Transverse colon (tissue), 4 donors: Measurements from ENCODE around the gene SNX11. TPM values are rescaled to one million over a fixed set of nuclear protein-coding genes. Genes with fewer than 3 reads are reported as not detected.

ENCODE experiments used
- DNase-seq: peaks from one replicate; pipeline ENCODE4 v3.0.0-alpha.2; 2019
- H3K27ac ChIP-seq, 4 donors: fragments of 200-600 bp; sonication (generic); 2 replicates each; pipeline ENCODE4 v1.5.1; 2016 to 2018; ENCODE audit warnings: inconsistent platforms in 4 of 4
- H3K27me3 ChIP-seq: fragments of 200-600 bp; sonication (generic); 2 replicates; pipeline ENCODE4 v1.5.1; 2017; ENCODE audit warnings: inconsistent platforms
- H3K36me3 ChIP-seq, 4 donors: fragments of 200-600 bp; sonication (generic); 2 replicates each; pipeline ENCODE4 v1.5.1; 2017 to 2019; ENCODE audit warnings: inconsistent platforms in 4 of 4
- H3K4me1 ChIP-seq, 4 donors: fragments of 200-600 bp; sonication (generic); 2 replicates each; pipeline ENCODE4 v1.5.1; 2017 to 2020; ENCODE audit warnings: inconsistent platforms in 4 of 4
- H3K4me3 ChIP-seq, 4 donors: fragments of 200-600 bp; sonication (generic); 1 replicate in 1 of 4; 2 replicates in 3 of 4; pipeline versions ENCODE4 v1.5.1 to v1.6.1; 2017 to 2019; ENCODE audit warnings: inconsistent platforms in 4 of 4
- H3K9me3 ChIP-seq, 2 donors: fragments of 200-600 bp; sonication (generic); 2 replicates each; pipeline ENCODE4 v1.5.1; 2017 to 2019; ENCODE audit warnings: inconsistent platforms in 2 of 2
- EP300 ChIP-seq: sonication (generic); formaldehyde crosslinking; IDR thresholded peaks from one replicate; pipeline ENCODE4 v1.6.1; 2017; ENCODE audit warnings: antibody characterized with exemption, low read depth
- POLR2A ChIP-seq: fragments of 450-650 bp; IDR thresholded peaks from one replicate; pipeline ENCODE4 v1.6.1; 2016; ENCODE audit warnings: antibody characterized with exemption, mild to moderate bottlenecking, moderate library complexity
- POLR2AphosphoS5 ChIP-seq, 3 donors: sonication (generic); formaldehyde crosslinking; IDR thresholded peaks; one replicate each; pipeline ENCODE4 v1.6.1; 2016; ENCODE audit warnings: antibody characterized with exemption in 3 of 3
- WGBS, 2 donors: methylation state at CpG; one replicate each; pipeline ENCODE4 v1.1.5; 2018; ENCODE audit warnings: low coverage in 1 of 2; 5-methylcytosine and 5-hydroxymethylcytosine counted together
- in situ Hi-C, 4 donors: fragments of 200-750 bp; cut with MboI; loops; one replicate each; pipeline versions ENCODE4 v1.15.0 to v1.15.1; 2017; ENCODE audit warnings: low sequenced_read_pairs in 3 of 4, low pct_ligation_motif_present in 1 of 4, low pct_unique_long_range_greater_than_20kb in 1 of 4
- intact Hi-C: fragments of 100-400 bp; cut with DNase I; formaldehyde crosslinking; loops from one replicate; pipeline ENCODE4 v1.15.1; 2023; ENCODE audit warnings: low total_unique reads
- total RNA-seq, 4 donors: library from RNA; depleted of rRNA; stranded (reverse); fragments of >200 nt; gene quantifications; one replicate each; pipeline ENCODE4 v1.1.0, GENCODE V29; 2016
- TF ChIP-seq, protein P1 (sequence below), 5 experiments: fragments of 200-600 bp in 3 of 5; fragments of 450-650 bp in 2 of 5; sonication (generic) in 3 of 5; IDR thresholded peaks; 1 replicate in 2 of 5; 2 replicates in 3 of 5; pipeline ENCODE4 v1.5.1; 2016 to 2017; ENCODE audit warnings: antibody characterized with exemption in 5 of 5, inconsistent platforms in 3 of 5, mild to moderate bottlenecking in 2 of 5, moderate library complexity in 1 of 5

Gene SNX11
- total RNA-seq, 4 donors from 2014 or later, result 2.0 to 24.3 (median 14.1) TPM

DNA sequence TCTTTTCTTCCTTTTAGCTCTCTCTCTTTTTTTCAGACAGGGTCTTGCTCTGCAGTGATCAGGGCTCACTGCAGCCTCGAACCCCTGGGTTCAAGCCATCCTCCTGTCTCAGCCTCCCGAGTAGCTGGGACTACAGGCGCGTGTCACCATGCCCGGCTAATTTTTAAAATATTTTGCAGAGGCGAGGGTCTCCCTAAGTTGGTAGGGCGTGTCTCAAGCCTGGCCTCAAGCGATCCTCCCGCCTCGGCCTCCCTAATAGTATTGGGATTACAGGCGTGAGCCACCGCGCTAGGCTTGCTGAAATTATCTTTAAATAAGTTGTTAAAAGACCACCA is 797 bp upstream of the SNX11 start:
- intact Hi-C loops, result no loop called here
- TF ChIP-seq, protein P1, sequence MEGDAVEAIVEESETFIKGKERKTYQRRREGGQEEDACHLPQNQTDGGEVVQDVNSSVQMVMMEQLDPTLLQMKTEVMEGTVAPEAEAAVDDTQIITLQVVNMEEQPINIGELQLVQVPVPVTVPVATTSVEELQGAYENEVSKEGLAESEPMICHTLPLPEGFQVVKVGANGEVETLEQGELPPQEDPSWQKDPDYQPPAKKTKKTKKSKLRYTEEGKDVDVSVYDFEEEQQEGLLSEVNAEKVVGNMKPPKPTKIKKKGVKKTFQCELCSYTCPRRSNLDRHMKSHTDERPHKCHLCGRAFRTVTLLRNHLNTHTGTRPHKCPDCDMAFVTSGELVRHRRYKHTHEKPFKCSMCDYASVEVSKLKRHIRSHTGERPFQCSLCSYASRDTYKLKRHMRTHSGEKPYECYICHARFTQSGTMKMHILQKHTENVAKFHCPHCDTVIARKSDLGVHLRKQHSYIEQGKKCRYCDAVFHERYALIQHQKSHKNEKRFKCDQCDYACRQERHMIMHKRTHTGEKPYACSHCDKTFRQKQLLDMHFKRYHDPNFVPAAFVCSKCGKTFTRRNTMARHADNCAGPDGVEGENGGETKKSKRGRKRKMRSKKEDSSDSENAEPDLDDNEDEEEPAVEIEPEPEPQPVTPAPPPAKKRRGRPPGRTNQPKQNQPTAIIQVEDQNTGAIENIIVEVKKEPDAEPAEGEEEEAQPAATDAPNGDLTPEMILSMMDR (IDR thresholded peaks at IDR 0.05), result no peak
- TF ChIP-seq EP300 (no peak), POLR2AphosphoS5 (IDR thresholded peaks at IDR 0.05) (no peak), POLR2A (no peak)
- in situ Hi-C loops, result no loop called here
- DNase-seq, result no peak
- Histone ChIP-seq H3K4me3 (peak overlapping the region; percentile 49 to 75 (median 60)), H3K36me3 (no peaks in the 10 kb centered on the region), H3K9me3 (no peaks in the 10 kb centered on the region), H3K27ac (peak overlapping the region; percentile 86 to 96 (median 94)), H3K4me1 (peaks cover 6 to 26% (median 11%) of the 10 kb centered on the region in 4 donors), H3K27me3 (no peaks in the 10 kb centered on the region)
- WGBS, 2 donors, result 37 to 80% methylated on average over 5 to 13 of the region's 13 CpGs

DNA sequence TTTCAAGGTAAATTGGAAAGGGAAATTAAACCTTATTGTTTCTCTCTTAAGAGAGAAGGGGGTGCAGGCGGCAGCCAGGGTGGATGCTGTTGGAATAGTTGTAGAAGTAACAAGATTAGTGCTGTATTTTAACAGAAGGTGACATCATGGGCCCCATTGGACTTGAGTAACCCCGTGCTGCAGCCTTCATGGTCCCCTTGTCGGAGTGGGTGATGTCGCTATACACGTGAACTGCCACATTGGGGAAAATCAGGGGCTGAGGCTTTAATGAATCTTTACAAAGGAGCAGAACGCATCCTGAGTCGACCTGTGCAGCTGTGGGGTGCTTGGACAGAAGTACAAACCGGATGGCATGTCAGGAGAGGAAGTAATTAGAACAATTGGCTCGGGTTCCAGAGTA is 3.2 kb downstream of the SNX11 start:
- Histone ChIP-seq H3K4me1 (peaks cover 6 to 30% (median 11%) of the 10 kb centered on the region in 4 donors), H3K36me3 (peaks cover 0 to 14% (median 4%) of the 10 kb centered on the region in 4 donors), H3K27me3 (no peaks in the 10 kb centered on the region), H3K27ac (no peak overlapping the region), H3K4me3 (no peak overlapping the region), H3K9me3 (no peaks in the 10 kb centered on the region)
- 84% methylated on average over 9 of the region's 9 CpGs; no CpG with 5 or more reads in 1 of the 2 donors for WGBS, 2 donors
- in situ Hi-C loops (no loop called here), intact Hi-C loops (no loop called here)
- DNase-seq, result no peak
- TF ChIP-seq, protein P1 (IDR thresholded peaks at IDR 0.05), result no peak
- TF ChIP-seq POLR2AphosphoS5 (IDR thresholded peaks at IDR 0.05), result no peak
- no peak for TF ChIP-seq EP300
- no peak for TF ChIP-seq POLR2A

DNA sequence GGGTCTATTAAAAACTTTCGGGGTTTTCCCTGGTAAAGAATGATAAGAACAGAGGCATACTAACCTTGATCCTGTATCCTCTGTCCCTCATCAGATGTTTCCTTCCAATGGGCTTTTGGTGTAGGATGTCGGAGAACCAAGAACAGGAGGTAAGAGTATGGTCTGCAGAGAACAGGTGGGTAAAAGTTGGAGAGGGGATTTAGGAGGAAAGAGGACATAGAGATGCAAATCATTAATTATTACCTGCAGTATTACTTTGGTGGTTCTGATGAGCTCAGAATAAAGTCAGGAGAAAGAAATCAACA is 4.3 kb downstream of the SNX11 start:
- Histone ChIP-seq H3K36me3 (peaks cover 0 to 15% (median 4%) of the 10 kb centered on the region in 4 donors), H3K27me3 (no peaks in the 10 kb centered on the region), H3K4me1 (peaks cover 6 to 25% (median 11%) of the 10 kb centered on the region in 4 donors), H3K9me3 (no peaks in the 10 kb centered on the region), H3K27ac (no peak overlapping the region), H3K4me3 (no peak overlapping the region)
- intact Hi-C loops (no loop called here), in situ Hi-C loops (no loop called here)
- WGBS, 2 donors, result 83 to 84% methylated on average over 2 of the region's 2 CpGs
- TF ChIP-seq, protein P1 (IDR thresholded peaks at IDR 0.05), result no peak
- TF ChIP-seq EP300, result no peak
- no peak for DNase-seq

DNA sequence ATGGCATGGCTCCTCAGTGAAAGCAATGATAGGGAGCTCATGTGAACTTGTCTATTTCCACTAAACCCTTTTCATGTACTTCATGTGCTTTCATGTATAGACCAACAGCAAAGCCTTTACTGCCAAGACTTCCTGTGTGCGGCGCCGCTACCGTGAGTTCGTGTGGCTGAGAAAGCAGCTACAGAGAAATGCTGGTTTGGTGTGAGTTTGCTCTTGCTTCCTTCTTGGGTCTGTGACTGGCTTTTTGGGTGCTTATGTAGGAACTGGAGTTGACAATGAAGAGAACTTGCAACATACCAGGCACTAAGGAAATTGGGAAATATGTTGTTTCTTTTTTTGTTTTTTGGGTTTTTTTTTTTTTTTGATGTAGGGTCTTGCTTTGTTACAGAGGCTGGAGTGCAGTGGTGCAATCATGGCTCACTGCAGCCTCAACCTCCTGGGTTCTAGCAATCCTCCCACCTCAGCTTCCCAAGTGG is 5.7 kb downstream of the SNX11 start:
- in situ Hi-C loops, result no loop called here
- Histone ChIP-seq H3K4me3 (no peak overlapping the region), H3K36me3 (peaks cover 0 to 15% (median 6%) of the 10 kb centered on the region in 4 donors), H3K4me1 (peaks cover 6 to 24% (median 10%) of the 10 kb centered on the region in 4 donors), H3K27ac (peak overlapping the region in 2 of 4 donors; percentile 25 to 27), H3K9me3 (no peaks in the 10 kb centered on the region), H3K27me3 (no peaks in the 10 kb centered on the region)
- 60 to 71% methylated on average over 5 of the region's 5 CpGs for WGBS, 2 donors
- TF ChIP-seq POLR2AphosphoS5 (IDR thresholded peaks at IDR 0.05), result peak in 1 of 3 donors; percentile 60
- no peak for TF ChIP-seq EP300
- TF ChIP-seq POLR2A, result no peak
- TF ChIP-seq, protein P1 (IDR thresholded peaks at IDR 0.05), result no peak
- DNase-seq, result no peak
- intact Hi-C loops, result no loop called here
